ENCODE measurements around the gene PPP1R7. TPM values are rescaled to one million over a fixed set of nuclear protein-coding genes. Genes with fewer than 3 reads are reported as not detected.

The PPP1R7 gene
- total and polyA plus RNA-seq, 9 donors, result 21.9 to 120 (median 46.9) TPM

DNA sequence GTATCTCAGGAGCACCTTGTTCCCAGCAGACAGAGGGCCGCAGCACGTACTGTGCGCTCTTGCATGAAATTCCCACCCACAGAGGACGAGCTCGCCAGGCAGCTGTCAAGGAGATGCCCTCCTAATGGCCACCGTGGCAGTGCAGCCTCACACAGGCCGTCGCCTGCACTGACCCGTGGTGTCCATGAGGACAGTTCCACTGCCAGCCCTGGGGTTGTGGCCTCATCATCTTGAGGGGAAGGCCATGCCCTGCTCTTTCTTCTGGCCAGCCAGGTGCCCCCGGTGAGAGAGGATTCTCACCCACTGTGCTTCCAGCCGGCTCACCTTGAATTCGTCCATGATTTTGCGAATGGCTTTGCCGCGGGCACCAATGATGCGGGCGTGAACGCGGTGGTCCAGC, 80.2 kb downstream of the PPP1R7 start:
- H3K9me3 ChIP-seq, result no peaks in the 10 kb centered on the region
- no peaks in the 10 kb centered on the region for H3K36me3 ChIP-seq
- intact Hi-C loops (cut with DNase I), result no loop called here
- TF ChIP-seq, protein P1, sequence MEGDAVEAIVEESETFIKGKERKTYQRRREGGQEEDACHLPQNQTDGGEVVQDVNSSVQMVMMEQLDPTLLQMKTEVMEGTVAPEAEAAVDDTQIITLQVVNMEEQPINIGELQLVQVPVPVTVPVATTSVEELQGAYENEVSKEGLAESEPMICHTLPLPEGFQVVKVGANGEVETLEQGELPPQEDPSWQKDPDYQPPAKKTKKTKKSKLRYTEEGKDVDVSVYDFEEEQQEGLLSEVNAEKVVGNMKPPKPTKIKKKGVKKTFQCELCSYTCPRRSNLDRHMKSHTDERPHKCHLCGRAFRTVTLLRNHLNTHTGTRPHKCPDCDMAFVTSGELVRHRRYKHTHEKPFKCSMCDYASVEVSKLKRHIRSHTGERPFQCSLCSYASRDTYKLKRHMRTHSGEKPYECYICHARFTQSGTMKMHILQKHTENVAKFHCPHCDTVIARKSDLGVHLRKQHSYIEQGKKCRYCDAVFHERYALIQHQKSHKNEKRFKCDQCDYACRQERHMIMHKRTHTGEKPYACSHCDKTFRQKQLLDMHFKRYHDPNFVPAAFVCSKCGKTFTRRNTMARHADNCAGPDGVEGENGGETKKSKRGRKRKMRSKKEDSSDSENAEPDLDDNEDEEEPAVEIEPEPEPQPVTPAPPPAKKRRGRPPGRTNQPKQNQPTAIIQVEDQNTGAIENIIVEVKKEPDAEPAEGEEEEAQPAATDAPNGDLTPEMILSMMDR (IDR thresholded peaks at IDR 0.05), result no peak
- TF ChIP-seq POLR2A (IDR thresholded peaks at IDR 0.05) (no peak), EP300 (IDR thresholded peaks at IDR 0.05) (no peak)
- peaks cover 7% of the 10 kb centered on the region for H3K4me1 ChIP-seq (ENCODE audit: insufficient read depth)
- WGBS, 3 donors, result 90 to 94% (median 92%) methylated on average over 19 of the region's 19 CpGs
- H3K4me3 ChIP-seq, result no peak overlapping the region
- H3K27ac ChIP-seq, result no peak overlapping the region
- peak in 2 of 5 donors; percentile 22 to 34 for DNase-seq
- no peaks in the 10 kb centered on the region for H3K27me3 ChIP-seq

DNA sequence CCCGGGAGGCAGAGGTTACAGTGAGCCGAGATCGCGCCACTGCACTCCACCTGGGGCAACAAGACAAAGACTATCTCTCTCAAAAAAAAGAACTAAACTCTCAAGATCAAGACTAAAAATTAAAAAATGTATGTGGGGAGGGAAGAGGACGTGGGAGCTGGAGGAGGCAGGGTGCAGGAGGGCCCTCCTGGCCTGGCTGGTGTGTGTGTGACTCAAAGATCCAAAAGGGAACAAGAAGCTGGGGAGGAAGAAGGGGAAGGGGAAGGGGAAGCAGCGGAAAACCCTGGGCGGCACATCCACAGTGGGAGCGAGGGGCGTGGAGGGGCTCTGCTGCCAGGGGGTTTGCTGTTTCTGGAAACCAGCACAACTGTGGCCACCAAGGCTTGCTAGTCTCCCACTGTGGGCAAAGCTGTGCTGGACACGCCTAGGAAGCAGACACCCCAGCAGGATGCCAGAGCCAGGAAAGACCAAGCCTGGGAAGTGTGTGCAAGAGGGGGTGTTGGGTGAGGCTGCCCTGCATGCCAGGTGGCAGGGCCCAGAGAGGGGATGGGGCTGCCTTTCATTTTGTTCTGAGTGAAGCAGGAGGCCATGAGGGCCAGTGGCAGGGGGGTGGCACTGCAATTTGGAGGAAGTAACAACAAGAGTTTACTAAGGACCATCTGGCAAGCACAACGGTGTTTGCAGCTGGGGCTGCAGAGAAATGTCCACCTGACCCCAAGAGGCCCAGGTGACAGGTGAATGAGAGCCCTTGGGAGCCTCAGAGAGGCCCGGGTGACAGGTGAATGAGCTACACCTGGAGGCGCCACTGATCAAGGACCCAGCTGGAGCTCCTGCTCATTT, 82.7 kb downstream of the PPP1R7 start:
- Histone ChIP-seq H3K27me3 (no peaks in the 10 kb centered on the region), H3K4me1 (ENCODE audit: insufficient read depth) (peaks cover 7% of the 10 kb centered on the region), H3K4me3 (no peak overlapping the region), H3K27ac (no peak overlapping the region), H3K36me3 (no peaks in the 10 kb centered on the region), H3K9me3 (no peaks in the 10 kb centered on the region)
- TF ChIP-seq EP300 (IDR thresholded peaks at IDR 0.05) (no peak), POLR2A (IDR thresholded peaks at IDR 0.05) (no peak)
- TF ChIP-seq, protein P1 (IDR thresholded peaks at IDR 0.05), result no peak
- 78 to 81% (median 80%) methylated on average over 13 of the region's 13 CpGs for WGBS, 3 donors
- intact Hi-C loops (cut with DNase I), result no loop called here
- DNase-seq, result peak in 1 of 5 donors; percentile 13

Small RNA genes lying within 50 kb of the gene (small RNA-seq; reads per million reads assigned to genes)
- not detected for gene AC005237.2

Other genes starting within 250 kb of the PPP1R7 start
- 1 to 10 TPM in 5 of 7 donors, under 1 TPM in 2; 0.15 to 6.1 (median 1.6) TPM for gene CROCC2, start 244.1 kb upstream of the PPP1R7 start, total RNA-seq
- gene CROCC2, start 244.1 kb upstream of the PPP1R7 start, polyA plus RNA-seq, result under 1 TPM in 1 of 2 donors, not detected in 1; 0.18 TPM
- 10 to 100 TPM; 32.7 to 69.5 (median 50.3) TPM for gene SNED1, start 151.8 kb upstream of the PPP1R7 start, total RNA-seq
- 10 to 100 TPM; 16.7 to 29.5 TPM for gene SNED1, start 151.8 kb upstream of the PPP1R7 start, polyA plus RNA-seq
- gene MTERF4, start 48.2 kb upstream of the PPP1R7 start, total RNA-seq, result 10 to 100 TPM; 24.8 to 45.7 (median 35.7) TPM
- gene MTERF4, start 48.2 kb upstream of the PPP1R7 start, polyA plus RNA-seq, result 10 to 100 TPM; 41.6 to 60.7 TPM
- 10 to 100 TPM in 2 of 7 donors, 1 to 10 TPM in 5; 2.4 to 13.4 (median 7.4) TPM for gene PASK, start 995 bp upstream of the PPP1R7 start, total RNA-seq
- 10 to 100 TPM in 1 of 2 donors, 1 to 10 TPM in 1; 2.9 to 12.8 TPM for gene PASK, start 995 bp upstream of the PPP1R7 start, polyA plus RNA-seq
- 1 to 10 TPM in 6 of 7 donors, under 1 TPM in 1; 0.92 to 6.5 (median 2.2) TPM for gene ANO7, start 38.2 kb downstream of the PPP1R7 start, total RNA-seq
- gene ANO7, start 38.2 kb downstream of the PPP1R7 start, polyA plus RNA-seq, result 1 to 10 TPM in 1 of 2 donors, under 1 TPM in 1; 0.87 to 2.0 TPM
- gene HDLBP, start 165.2 kb downstream of the PPP1R7 start, total RNA-seq, result 100 to 1,000 TPM; 158 to 424 (median 359) TPM
- 100 to 1,000 TPM; 145 to 616 TPM for gene HDLBP, start 165.2 kb downstream of the PPP1R7 start, polyA plus RNA-seq
- gene SEPTIN2, start 165.5 kb downstream of the PPP1R7 start, total RNA-seq, result 100 to 1,000 TPM; 185 to 394 (median 328) TPM
- 100 to 1,000 TPM; 184 to 403 TPM for gene SEPTIN2, start 165.5 kb downstream of the PPP1R7 start, polyA plus RNA-seq
- gene FARP2, start 205.8 kb downstream of the PPP1R7 start, total RNA-seq, result 10 to 100 TPM; 25.0 to 62.1 (median 40.7) TPM
- gene FARP2, start 205.8 kb downstream of the PPP1R7 start, polyA plus RNA-seq, result 10 to 100 TPM; 13.5 to 27.9 TPM